Loucy (cell line): ENCODE results near the gene CDC26.

Experiments
- CTCF ChIP-seq: fragments of 200-600 bp; sonication (generic); conservative IDR thresholded peaks from 2 replicates; pipeline ENCODE4 v1.5.1; 2014; ENCODE audit warnings: mild to moderate bottlenecking, antibody characterized with exemption, low read length
- EZH2phosphoT487 ChIP-seq: fragments of 200-600 bp; IDR thresholded peaks from 2 replicates; pipeline ENCODE4 v1.6.1; 2018; ENCODE audit warnings: antibody characterized with exemption, mild to moderate bottlenecking, moderate library complexity, borderline replicate concordance

GRCh38 chr9:113269871-113270270 is 5.5 kb downstream of the CDC26 start:
- no peak for TF ChIP-seq CTCF
- TF ChIP-seq EZH2phosphoT487, result no peak
